Activated CD4-positive, CD25-positive, alpha-beta regulatory T cell treated with anti-CD3 and anti-CD28 coated beads, Interleukin-2, amount 50 U/mL, for 24 hours (primary cell): ENCODE measurements around the gene FRAS1.
"Not testable (repeated sequence)": the region's sequence is repeated elsewhere in the genome, so short reads cannot be mapped to it uniquely, and the experiment has no call there.

Experiments
- ATAC-seq, 2 donors: fragments of 150-1000 bp; cut with Tn5 transposase; one replicate each; pipeline ENCODE4 v1.10.0; 2021; ENCODE audit warnings: mild to moderate bottlenecking in 1 of 2, moderate library complexity in 1 of 2

The FRAS1 gene

GRCh38 chr4:78464265-78464664 lies 407.1 kb downstream of the FRAS1 start:
- no peak for ATAC-seq

DNA sequence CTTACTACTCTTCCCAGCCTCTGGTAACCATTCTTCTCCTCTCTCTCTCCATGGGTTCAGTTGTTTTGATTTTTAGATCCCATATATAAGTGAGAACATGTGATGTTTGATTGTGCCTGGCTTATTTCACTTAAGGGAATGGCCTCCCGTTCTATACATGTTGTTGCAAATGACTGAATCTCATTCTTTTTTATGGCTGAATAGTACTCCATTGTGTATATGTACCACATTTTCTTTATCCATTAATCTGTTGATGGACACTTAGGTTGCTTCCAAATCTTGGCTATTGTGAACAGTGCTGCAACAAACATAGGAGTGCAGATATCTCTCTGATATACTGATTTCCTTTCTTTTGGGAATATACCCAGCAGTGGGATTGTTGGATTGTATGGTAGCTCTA lies 410.1 kb downstream of the FRAS1 start:
- not testable (repeated sequence) for ATAC-seq

- no peak for ATAC-seq
These were observed 411.1 kb downstream of the FRAS1 start for GRCh38 chr4:78468272-78468671.

GRCh38 chr4:78476108-78476704 lies 419.1 kb downstream of the FRAS1 start:
- ATAC-seq = no peak

GRCh38 chr4:78477276-78477675 lies 420.2 kb downstream of the FRAS1 start:
- ATAC-seq = no peak

- ATAC-seq = no peak
These were observed 421.4 kb downstream of the FRAS1 start for GRCh38 chr4:78478523-78478922.

- ATAC-seq = no peak
These were observed 423.2 kb downstream of the FRAS1 start for GRCh38 chr4:78480286-78480685.

DNA sequence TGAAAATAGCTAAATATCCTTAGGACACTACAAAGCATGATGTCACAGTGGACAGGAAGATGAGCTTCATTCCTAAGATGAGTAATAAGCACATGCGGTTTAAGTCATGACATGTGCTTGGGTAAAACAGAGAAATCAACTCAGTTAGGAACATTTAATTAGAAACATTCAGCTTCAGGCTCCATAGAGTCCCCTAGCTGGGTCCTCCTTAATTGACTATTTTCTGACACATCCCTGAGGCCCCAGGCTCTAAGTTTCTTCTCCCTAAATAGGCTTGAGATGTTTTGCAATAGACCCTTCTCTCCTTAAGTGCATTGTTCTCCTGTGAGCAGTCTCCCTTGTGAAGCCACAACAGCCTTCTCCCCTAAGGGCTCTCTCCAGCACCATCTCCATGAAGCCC lies 424.1 kb downstream of the FRAS1 start:
- no peak for ATAC-seq

DNA sequence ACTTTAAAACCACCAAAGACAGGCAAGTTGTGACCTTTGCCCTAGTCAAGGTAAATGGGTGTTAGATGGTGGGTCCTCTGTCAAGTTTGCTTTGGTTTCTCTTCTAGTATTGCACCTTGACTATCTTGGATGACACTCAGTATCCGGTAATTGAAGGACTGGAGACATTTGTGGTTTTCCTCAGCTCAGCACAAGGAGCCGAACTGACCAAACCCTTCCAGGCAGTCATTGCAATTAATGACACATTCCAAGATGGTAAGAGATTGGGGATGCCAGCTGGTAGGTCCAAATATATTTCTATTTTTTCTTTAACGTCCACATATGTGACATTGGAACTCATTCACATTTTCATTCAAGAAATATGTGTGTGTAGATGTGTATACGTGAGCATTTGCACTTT lies 425.2 kb downstream of the FRAS1 start:
- ATAC-seq = no peak

DNA sequence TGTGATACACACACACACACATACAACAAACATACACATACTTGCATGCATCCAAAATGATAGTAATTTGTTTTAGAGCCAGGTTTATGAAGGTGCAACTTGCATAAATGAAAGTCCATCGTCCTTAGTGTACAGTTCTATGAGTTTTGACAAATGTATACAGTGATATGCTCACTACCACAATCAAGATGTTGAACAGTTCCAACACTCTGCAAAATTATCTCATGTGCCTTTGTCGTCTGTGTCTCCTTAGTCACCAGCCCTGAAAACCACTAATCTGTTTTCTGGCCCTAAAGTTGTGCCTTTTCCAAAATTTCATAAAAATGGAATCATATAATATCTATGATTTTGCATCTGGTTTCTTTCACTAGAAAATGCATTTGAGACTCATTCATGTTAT lies 426.7 kb downstream of the FRAS1 start:
- ATAC-seq = no peak

DNA sequence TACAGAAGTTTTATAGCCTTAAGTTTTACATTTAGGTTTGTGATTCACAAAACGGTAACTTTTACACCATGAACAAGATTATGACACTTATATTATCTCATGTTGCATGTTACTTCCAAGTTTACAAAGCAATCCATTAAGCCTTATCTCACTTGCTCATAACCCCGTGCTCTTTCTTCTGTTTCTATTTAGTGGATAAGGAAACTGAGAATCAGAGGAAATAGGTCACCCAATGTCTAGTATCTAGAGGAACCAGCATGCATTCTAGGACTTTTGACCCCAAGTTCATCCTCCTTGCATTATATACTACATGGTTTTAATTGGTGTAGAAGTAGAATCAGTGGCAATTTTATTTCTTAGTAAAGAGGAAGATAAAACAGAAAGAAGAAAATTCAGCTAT lies 427.5 kb downstream of the FRAS1 start:
- no peak for ATAC-seq

- ATAC-seq = no peak
These were observed 436.6 kb downstream of the FRAS1 start for GRCh38 chr4:78493731-78494130.

DNA sequence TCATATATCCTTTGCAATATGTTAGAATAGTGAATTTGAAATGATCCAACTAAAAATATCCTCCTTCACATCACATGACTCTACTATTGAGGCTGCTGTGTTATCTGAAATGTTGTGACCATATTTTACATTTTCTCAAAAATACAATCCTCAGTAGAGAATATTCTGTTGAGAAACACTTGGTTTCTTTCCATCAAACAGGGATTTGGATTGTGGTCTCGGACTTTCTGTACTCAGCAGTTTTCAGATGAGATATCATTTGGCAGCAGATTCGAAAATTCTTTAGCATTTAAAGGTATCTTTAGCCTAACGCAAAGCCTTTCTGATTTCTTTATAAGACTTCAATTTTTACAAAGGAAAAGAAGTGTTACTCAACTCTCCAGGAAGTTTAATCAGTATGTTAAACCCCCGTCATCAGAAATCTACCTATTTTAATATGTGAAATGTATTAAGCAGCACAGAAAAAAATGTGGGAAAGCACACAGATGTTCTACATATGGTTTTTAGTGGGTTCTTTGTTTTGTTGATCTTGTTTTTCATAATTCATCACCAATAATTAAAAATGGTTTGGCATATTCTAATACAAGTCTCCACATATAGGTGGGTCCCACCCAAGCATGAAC lies 439.0 kb downstream of the FRAS1 start:
- ATAC-seq = no peak

DNA sequence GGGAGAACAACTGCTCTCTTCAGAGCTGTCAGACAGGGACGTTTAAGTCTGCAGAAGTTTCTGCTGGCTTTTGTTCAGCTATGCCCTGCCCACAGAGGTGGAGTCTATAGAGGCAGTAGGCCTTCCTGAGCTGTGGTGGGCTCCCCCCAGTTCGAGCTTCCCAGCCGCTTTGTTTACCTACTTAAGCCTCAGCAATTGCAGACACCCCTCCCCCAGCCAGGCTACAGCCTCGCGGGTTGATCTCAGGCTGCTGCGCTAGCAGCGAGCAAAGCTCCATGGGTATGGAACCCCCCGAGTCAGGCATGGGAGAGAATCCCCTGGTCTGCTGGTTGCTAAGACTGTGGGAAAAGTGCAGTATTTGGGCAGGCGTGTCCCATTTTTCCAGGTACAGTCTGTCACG lies 449.1 kb downstream of the FRAS1 start:
- not testable (repeated sequence) for ATAC-seq

GRCh38 chr4:78509043-78509442 lies 451.9 kb downstream of the FRAS1 start:
- ATAC-seq = no peak

DNA sequence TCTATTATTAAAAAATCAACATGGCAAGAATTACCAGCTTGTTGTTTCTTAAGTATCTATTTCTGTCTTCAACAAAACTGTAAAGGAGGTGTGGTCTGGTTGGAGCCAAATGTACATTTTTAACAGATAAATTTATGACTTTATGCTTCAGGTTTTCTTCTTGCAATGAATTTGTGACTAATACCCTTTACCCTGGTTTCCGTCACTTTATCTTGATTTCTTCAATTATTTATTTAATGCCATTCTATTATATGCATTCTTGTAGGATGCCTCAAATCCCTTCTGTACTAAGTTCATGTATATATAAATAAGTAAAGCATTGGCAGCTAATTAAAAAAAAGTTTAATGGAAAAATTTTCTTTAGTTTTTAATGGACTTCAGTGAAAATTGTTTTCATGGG lies 453.0 kb downstream of the FRAS1 start:
- no peak for ATAC-seq

DNA sequence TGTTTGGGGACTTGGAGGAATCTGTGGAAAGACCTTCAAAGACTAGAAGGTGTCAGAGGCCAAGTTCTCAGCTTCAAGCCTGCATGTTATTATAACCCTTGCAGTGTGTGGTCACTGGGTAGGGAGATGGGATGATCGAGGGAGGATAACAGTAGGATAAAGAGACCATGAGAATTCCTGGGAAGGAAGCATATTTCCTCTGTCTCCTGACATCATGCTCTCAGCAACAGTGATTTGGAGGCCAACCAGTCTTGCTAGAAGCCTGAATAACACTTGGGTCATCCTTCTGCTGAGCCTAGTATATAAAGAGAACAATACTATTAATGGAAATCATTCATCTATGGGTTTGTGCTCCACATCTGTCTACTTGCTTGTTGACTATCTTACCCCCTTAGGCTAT lies 453.6 kb downstream of the FRAS1 start:
- no peak for ATAC-seq

GRCh38 chr4:78512357-78512920 lies 455.3 kb downstream of the FRAS1 start:
- no peak for ATAC-seq

- no peak for ATAC-seq
These were observed 456.4 kb downstream of the FRAS1 start for GRCh38 chr4:78513411-78513975.

DNA sequence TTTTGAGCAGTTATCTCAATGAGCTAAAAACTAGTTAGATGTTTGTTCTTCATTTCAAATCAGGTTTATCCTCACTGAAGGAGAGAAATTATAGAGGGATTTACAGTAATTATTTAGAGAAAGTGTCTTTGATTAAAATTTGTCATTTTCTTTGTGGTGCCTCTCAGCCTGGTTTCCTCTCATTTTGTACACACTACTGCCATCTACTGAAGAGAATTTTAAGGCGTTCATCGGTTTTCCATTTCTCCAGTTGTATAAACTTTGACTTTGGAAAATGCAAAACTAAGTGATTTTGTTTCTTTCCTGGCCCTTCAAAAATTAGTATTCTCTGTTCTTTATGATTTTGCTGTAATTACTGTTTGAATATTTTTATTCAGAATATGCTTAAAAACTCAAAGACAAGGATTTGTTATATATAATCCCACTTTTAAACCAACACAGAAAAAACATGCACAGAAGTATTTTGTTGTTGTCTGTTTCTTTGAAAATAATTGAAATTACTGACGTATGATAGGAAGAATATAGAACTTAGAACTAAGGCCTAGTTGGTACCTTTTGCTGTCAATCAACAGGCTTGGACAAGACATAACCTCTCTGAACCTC lies 460.0 kb downstream of the FRAS1 start:
- ATAC-seq = no peak

- ATAC-seq = no peak
These were observed 461.4 kb downstream of the FRAS1 start for GRCh38 chr4:78518561-78518960.

- no peak for ATAC-seq
These were observed 462.8 kb downstream of the FRAS1 start for GRCh38 chr4:78519962-78520361.

- ATAC-seq = no peak
These were observed 463.7 kb downstream of the FRAS1 start for GRCh38 chr4:78520808-78521226.

DNA sequence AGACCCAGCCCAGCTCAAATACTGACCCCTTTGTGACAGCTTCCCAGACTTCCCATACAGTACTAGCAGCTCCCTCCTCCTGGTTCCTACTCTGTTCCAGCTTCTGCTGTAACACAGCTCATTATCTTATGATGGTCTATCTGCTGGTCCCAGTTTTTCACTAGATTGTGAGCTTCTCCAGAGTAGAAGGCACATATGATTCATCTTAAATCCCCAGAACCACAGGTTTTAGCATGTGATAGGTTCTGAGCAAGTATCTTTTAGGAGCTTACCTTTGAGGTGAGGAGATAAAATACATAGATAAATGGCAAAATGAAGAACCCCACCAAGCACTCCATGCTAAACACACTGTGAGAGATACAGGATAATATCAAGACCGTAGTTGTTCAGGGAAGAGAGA lies 466.9 kb downstream of the FRAS1 start:
- ATAC-seq = no peak
